ENCODE results near the gene ADO.
"Not testable (repeated sequence)": the region's sequence is repeated elsewhere in the genome, so short reads cannot be mapped to it uniquely, and the experiment has no call there.

Gene ADO

DNA sequence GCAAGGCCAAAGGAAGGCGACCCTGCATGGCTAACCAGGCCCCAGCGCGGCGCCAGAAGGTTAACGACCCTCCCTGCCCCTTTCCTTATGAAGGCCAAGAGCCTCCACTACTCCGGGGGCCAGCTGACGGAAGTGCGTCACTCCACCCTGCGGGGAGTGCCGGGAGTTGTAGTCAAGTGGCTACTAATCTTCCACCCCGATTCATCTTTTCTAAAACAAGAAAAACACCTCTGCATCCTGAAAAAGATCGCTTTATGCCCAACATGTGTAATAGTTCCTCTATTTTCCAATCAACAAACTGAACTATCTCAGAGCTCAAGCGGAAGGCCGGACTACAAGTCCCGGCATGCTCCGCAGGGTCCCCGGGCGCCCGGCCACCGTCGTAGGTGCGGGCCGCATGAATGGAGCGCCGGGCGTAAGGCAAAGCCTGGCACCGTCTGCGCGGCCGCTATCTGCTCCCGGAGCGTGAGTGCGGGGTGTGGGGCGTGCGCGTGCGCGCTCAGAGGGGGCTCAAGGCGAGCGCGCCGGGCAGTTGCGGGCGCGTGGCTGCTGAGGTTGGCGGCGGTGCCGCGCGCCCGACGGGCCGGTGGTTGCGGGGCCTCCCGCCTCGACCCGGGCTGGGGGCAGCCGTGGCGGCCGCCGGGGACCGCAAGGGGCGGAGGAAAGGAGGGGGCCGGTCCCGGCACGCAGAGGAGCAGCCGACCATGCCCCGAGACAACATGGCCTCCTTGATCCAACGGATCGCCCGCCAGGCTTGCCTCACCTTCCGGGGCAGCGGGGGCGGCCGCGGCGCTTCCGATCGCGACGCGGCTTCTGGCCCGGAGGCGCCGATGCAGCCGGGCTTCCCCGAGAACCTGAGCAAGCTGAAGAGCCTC lies at the start of gene ADO:
Gene ADO, plus strand, starts transcription at position 365 of the 875 bp plus-strand sequence. Its CDS starts 340 bp downstream, at position 705.
- peak; percentile 15 to 83 for DNase-seq

DNA sequence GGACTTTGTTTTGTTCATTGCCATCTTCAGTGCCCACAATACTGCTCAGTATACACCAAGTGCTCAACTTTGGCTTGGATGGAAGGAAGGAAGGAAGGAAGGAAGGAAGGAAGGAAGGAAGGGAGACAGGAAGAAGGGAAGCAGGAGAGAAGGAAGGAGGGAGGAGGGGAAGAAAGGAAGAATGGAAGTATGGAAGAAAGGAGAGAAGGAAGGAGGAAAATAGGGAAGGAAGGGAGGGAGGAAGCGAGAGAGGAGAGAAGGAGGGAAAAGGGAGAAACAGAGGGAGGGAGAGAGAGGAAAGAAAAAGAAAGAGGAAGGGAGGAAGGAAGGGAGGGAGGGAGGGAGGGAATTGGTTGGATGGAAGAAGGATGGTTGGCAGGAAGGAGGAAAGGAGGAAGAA lies 49.6 kb upstream of the ADO start:
- no peak for DNase-seq

DNA sequence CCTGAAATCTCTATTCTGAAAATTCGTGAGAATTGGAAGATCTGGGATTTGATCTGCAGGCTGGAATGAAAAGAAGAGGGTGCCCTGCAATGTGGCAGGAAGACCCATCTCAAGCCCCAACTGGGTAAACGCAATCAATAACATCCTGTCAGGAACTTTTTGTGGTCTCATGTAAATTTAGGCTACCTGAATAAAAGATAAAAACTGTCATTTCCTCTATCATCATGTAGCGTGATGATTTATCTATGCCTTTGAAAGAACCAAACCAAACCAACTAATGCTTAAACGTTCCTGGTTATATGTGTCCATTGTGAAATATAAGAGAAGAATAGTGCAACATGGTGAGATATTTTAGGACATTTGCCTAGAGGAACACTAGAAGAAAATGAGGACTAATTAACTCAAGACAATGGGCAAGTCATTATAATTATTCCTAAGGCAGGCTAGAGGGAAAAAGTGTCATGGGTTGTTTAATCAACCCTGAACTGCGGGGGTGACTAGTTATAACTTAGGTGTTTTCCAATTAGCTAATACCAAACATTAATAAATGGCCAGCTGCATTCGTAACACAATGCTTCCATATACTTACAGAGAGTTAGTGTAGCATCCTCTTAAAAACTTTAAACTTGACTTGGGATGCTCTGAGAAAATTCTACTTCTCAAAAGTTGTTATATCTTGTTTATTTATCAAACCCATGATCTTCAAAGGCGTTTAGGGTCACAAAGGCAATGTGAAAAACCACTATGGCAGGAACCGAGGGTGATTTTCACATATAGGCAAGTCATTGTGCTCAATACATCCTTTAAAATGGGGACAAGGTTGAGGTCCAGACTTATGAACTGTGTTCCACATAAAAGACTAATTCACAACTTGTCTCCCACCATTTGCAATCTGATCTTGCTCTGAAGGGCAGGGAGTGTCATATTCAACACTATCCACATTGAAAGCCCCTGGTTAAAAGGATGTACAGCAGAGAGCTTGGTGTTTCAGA lies 48.6 kb upstream of the ADO start:
- no peak for DNase-seq

DNA sequence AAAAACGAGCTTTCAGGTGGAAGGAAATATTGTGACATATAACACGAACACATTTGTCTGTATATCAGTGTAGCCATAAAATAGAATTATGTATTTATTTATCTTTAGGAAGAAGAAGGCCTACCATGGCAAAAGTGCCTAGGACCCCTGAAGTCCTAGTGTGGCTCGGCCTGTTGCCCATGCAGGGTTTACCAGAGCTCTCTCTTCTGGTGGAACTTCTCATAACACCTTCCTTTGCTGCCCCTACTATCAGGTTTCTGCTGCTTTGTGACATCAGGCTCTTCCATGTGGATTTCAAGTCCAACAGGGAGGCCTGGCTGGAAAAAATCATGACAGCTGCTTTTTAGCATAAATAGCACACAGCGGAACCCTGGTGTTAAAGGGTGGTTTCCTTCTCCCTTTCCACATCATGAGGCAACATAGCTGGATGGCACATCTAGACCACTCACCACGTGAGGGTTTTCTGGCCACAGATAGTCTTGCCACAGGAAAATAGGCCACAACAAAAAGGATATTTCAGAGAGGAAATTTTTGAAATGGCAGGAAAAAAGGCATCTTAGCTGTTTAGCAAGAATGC lies 44.8 kb upstream of the ADO start:
- no peak for DNase-seq

DNA sequence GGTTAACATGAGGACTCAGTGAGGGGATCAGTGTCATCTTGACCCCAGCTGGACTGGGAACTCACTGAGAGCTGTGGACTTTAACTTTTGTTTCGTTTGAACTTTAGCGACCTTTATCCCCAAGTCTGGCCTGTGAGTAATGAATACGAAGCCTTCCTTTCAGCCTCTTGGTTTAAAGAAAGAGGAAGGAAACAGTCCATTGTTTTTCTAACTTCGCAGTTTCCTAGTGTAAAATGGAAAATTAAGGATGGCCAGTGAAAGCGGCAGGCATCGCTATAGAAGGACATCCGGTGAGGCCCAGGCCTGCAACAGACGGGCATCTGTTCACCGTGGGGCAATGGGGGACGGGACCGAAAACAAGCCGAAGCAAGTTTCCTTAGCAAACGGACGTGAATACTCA lies 44.1 kb upstream of the ADO start:
- no peak for DNase-seq

DNA sequence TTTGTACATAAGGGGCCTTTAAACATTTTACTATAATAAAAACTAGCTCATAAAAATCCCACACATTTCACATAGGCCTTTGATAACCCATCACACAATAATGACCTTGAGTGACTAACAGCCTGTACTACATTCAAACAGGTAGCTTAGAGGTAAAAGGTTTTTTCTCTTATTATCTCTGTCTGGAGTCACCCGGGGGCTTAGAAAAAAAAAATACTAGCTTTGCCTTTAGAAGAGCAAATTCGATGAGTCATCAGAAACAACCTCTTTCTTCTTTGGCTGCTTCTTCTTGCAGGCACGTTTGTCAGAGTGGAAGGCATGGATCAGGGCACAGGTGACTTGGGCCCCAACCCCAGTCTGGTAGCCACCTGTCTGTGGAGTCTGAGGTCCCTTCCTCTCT lies 43.4 kb upstream of the ADO start:
- DNase-seq: no peak

DNA sequence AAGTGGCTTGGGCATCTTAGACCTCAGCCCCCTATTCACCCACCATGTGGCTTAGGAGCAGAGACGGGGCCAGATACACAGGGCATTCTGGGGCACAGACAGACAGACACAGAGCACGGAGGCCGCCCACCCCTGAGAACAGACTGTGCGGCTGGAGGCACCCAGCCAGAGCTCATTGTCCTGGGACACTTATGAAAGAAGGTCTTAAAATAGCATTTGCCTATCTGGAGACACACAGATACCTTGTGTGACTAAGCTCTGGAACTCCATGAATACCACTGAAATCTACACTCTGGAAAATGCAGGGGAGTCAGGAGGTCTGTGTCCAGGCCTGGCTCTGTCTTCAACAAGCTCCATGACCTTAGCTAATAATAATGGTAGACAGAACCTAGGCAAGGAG lies 41.4 kb upstream of the ADO start:
- DNase-seq: no peak

DNA sequence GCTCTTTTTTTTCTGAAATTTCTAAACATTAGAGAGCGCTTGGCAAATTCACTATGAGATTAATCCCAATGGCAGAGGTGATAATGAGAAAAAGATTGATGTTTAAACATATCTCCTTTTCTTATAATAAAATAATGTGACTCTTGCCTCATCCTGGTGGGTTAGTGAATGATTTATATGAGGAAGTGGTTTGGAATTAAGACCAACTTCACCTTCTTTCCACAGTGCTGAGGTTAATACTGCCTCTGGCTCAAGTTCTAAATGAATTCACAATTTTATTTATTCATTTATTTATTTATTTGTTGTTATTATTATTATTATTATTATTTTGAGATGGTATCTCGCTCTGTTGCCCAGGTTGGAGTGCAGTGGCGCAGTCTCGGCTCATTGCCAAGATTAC lies 40.5 kb upstream of the ADO start:
- no peak for DNase-seq

DNA sequence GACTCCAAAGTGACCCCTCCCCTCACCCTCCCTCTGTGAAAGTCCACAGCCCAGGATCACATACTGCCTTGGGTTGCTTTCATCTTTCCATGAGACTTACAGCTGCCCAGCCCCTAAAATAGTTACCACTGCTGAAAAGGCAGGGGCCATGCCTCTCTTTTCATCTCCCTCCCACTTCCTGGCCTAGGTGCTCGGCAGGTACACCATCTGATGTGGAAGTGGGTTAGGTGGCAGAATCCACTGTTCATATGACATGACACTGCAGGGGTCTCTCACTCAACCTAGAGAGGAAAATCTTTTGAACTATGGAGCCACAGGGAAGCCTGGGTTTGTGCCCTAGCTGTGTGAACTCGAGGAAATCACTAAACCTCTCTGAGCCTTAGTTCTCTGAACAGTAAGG lies 38.8 kb upstream of the ADO start:
- no peak for DNase-seq

DNA sequence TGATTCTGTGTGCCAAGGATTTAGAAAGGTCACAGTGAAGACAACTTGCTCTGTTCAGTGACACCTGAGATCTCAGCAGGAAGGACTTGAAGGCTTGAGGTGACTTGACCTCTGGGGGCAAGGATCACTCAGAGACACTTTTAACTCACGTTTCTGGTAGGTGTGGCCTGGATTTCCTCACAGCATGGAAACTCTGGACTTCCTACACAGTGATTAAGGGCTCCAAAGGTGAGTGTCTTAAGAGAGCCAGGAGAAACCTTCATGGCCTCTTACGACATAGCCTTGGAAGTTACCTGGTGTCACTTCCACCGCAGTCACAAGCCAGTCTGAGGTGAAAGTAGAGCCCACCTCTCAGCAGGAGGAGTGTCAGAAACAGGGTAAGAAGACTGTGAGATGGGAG lies 38.1 kb upstream of the ADO start:
- DNase-seq: no peak

DNA sequence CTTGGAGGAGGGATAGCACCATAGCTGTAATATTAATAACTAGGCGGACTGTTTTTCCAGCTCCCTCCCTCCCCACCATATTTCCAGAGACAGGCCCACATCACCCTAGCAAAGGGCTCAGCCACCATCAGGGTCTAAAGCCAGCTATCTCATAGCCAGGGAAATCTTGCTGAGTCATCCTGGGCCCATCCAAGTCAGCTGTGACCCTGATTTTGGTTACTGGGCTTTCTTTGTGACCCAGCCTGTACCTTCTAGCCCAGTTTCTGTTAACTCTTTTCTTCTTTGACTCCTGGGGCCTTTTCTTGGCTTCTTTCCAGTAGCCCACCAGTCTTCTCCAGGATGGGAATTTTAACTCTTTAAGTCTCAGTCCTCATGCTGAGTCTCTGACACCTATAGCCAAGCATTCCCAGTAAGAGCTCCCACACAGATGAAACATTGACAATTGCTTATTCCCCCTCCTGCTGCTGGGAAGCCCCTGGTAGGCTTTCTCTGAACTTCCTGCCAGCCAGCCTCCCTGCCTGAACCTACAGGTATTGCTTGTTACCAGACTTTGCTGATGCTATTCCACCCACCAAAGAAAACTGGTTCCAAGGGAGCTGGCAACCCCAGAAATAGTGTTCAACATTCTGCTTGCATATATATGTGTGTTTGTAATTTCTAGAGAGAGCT lies 34.8 kb upstream of the ADO start:
- no peak for DNase-seq

DNA sequence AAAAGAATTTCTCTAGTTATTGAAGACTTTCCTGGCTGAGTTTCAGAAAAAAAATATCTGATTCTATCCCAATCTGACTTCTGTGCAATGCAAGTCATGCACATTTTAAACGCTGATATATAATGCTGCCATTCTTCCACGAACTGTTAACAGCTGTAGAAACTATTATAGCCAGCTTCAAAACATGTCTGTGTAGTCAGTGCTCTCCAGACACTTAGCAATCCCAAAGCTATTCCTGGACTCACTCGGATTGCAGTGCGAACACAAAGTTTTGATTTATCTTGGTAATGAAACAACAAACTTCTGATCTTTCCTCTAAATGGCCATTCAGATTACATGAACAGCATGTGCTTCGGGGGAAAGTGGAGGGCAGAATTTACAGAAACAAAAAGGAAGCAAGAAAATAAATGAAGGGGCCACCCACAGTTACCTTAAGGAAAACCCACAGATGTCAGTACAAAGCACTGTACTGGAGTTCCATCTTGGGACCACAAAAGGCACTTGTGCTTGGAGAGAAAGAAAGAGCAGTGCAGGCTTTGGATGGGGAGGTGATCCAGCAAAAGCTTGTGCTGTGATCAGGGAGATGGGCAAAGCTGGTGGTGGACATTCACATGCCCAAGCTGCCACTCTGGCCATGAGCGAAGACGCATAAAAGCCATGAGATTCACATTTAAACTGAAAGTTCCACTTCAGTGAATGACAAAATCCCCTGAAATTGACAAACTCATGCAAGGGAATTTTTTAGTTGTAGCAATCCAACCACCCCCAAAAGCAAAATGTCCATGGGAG lies 32.1 kb upstream of the ADO start:
- no peak for DNase-seq

DNA sequence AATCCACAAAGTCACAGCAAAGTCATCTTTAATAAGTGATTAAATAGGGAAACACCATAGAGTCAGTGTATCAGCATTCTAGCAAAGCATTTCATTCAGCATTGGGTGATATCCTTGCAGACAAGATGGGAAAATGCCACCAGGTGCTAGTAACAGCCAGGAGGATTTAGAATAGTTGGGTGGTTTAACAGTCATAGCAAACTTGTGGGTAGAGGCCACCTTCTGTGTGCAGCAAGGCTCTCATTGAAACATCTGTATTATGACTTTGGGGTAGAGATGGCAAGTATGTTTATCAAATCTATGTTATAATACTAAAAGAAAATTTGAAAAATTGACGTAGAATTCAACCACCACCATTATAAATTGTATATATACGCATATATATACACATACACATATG lies 26.4 kb upstream of the ADO start:
- no peak for DNase-seq

DNA sequence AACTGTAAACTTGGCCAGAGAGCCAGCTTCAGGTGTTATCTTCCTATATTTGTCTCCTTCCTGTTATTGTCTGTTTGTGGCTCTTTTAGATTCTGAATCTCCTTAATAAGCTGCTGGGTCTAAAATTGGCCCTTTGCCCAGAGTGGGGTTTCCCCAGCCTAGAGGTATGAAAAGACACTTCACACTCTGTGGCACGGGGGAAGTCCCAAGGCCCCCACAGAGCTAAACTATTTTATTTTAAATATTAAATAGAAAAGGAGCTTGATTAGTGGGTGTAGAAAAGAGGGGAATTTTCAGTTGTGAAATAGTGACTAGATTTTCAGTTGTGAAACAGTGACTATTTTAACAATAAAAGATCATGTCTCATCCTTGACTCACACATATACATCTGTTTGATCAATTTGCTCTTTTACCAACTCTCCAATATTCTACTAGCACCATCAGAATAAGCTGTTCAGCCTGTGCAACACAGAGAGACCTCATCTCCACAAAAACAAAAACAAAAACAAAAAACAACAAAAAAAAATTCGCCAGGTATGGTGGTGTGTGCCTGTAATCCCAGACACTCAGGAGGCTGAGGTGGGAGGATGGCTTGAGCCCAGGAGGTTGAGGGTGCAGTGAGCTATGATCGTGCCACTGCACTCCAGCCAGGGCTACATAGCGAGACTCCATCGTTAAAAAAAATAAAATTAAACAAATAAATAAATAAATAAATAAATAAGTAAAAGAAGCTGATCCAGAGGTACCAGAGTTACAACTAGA lies 24.9 kb upstream of the ADO start:
- DNase-seq: no peak

DNA sequence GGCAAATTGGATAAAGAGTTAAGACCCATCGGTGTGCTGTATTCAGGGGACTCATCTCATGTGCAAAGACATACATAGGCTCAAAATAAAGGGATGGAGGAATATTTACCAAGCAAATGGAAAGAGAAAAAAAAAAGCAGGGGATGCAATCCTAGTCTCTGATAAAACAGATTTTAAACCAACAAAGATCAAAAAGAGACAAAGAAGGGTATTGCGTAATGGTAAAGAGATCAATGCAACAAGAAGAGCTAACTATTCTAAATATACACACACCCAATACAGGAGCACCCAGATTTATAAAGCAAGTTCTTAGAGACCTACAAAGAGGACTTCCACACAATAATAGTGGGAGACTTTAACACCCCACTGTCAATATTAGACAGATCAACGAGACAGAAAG lies 20.0 kb upstream of the ADO start:
- not testable (repeated sequence) for DNase-seq

DNA sequence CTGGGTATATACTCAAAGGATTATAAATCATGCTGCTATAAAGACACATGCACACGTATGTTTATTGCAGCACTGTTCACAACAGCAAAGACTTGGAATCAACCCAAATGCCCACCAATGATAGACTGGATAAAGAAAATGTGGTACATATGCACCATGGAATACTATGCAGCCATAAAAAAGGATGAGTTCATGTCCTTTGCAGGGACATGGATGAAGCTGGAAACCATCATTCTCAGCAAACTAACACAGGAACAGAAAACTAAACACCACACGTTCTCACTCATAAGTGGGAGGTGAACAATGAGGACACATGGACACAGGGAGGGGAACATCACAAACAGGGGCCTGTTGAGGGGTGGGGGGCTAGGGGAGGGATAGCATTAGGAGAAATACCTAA lies 16.2 kb upstream of the ADO start:
- not testable (repeated sequence) for DNase-seq

DNA sequence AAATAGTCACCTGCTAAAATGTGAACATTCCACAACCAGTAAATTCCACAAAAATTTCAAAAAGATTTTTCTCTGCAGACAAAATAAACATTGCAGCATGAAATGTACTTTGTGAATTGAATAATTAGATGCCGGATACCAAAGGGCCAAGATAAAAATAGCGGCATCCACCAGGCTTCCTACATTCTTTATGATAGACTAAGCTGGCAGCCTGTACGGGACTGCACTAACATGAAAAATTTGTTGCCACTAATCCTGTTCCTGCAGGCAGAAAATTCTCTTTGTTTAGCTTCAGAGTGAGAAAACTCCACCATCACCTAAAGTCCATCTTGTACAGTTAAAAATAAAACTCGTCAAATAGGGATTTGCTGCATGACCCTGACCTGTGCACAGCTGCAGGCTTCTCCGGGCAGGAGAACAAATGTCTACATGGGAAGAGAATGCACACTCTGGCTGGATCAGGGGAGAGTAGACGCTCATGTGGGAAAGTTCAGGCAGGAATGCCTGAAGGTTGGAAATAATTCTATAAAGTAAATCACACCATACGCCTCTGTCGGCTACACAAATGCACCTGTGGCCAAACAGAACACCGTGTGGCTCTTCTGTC lies 15.6 kb upstream of the ADO start:
- DNase-seq: no peak

DNA sequence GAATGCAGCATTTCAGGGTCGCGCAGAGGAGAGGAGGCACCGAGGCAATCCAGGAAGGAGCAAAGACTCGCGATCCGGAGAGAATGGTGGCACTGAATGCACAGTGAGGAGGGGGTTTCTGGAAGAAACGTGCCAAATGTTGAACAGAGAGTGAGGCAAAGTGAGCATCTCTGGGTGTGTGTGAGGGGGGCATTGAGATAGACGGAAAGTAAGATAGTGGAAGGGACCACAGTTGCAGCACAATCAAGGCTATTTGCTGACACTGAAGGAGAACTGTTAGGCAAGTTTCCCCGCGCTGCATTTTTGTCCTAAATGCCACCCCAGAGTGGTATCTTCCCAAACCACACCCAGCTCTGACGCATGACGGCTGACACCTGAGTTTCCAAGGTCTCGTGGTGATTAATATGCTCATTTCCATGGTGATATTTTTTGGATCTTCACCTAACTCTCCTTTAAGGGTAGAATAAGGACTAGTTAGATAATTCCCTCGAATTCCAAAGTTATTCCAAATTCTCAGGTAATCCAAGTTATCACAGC lies 14.4 kb upstream of the ADO start:
- no peak for DNase-seq

DNA sequence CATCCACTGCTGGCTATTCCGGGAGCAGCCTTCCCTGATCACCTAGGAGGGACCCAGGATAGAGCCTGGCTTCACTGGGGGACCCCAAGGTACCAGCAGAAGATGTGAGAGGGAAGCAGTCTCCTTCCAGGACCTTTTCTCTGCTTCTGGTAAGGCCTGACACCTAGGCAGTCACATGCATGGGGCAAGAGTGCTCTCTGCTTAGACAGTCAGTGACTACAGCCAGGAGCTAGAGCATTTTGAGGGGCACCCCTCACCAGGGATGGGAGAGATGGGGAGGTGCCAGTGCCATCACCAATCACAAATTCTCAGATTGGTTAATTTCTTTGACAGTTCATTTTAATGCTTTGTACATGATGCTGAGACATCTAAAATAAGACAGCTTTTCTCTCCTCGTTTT lies 13.9 kb upstream of the ADO start:
- DNase-seq: no peak

DNA sequence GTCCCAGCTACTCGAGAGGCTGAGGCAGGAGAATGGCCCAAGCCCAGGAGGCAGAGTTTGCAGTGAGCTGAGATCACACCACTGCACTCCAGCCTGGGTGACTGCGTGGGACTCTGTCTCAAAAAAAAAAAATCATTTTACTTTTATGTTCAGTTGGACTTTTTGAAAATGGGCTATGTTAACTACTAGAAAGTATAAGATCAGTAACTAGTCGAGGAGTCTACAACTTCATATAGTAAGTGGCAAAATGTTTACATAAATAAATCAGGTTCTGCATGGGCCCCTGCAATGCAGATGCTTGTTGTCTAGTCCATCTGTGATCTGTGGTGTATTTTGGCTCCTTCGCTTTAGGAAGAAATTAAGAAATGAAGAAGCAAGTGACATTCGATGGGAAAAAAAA lies 12.3 kb upstream of the ADO start:
- DNase-seq: no peak

DNA sequence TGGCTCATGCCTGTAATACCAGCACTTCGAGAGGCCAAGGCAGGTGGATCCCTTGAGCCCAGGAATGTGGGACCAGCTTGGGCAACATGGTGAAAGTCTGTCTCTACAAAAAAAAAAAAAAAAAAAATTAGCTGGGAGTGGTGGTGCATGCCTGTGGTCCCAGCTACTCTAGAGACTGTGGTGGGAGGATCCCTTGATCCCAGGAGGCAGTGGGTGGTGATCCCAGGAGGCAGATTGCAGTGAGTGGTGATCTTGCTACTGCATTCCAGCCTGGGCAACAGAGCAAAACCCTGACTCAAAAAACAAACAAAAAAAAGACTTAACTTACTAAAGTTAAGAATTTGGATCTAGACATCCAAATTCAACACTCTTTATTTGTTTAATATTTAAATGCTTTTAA lies 10.2 kb upstream of the ADO start:
- no peak for DNase-seq
